Muscle layer of duodenum (tissue), 2 donors: ENCODE results near the gene ANKFN1.

ENCODE experiments used
- H3K27ac ChIP-seq: one replicate; pipeline ENCODE4 v1.7.0; 2013; ENCODE audit warnings: mild to moderate bottlenecking, low read length
- H3K27me3 ChIP-seq: one replicate; pipeline ENCODE4 v1.7.0; 2013; ENCODE audit warnings: low read depth, mild to moderate bottlenecking, control low read depth, low read length
- H3K36me3 ChIP-seq, 2 donors: one replicate each; pipeline ENCODE4 v1.7.0; 2013; ENCODE audit warnings: low read length in 2 of 2, control low read depth in 1 of 2, mild to moderate bottlenecking in 1 of 2; ENCODE audit not compliant: insufficient read depth in 2 of 2, control insufficient read depth in 1 of 2
- H3K4me1 ChIP-seq, 2 donors: one replicate each; pipeline ENCODE4 v1.7.0; 2013; ENCODE audit warnings: low read length in 2 of 2, mild to moderate bottlenecking in 2 of 2, control low read depth in 1 of 2, moderate library complexity in 1 of 2; ENCODE audit not compliant: insufficient read depth in 2 of 2, control insufficient read depth in 1 of 2
- H3K4me3 ChIP-seq, 2 donors: one replicate each; pipeline ENCODE4 v1.7.0; 2013; ENCODE audit warnings: low read length in 2 of 2, low read depth in 1 of 2, mild to moderate bottlenecking in 1 of 2
- H3K9me3 ChIP-seq, 2 donors: one replicate each; pipeline ENCODE4 v1.7.0; 2013; ENCODE audit warnings: low read length in 2 of 2, control low read depth in 1 of 2, mild to moderate bottlenecking in 1 of 2; ENCODE audit not compliant: control insufficient read depth in 1 of 2
- donor health status: healthy.

The ANKFN1 gene

GRCh38 chr17:56514264-56514663 lies 361.0 kb downstream of the ANKFN1 start:
- no peak overlapping the region for H3K4me3 ChIP-seq
- H3K27me3 ChIP-seq: no peaks in the 10 kb centered on the region
- H3K9me3 ChIP-seq: no peaks in the 10 kb centered on the region
- H3K36me3 ChIP-seq: no peaks in the 10 kb centered on the region
- H3K27ac ChIP-seq: no peak overlapping the region
- H3K4me1 ChIP-seq: no peaks in the 10 kb centered on the region

GRCh38 chr17:56514899-56515298 lies 361.6 kb downstream of the ANKFN1 start:
- H3K4me3 ChIP-seq: no peak overlapping the region
- H3K27ac ChIP-seq: no peak overlapping the region
- H3K27me3 ChIP-seq: no peaks in the 10 kb centered on the region
- H3K36me3 ChIP-seq: no peaks in the 10 kb centered on the region
- H3K4me1 ChIP-seq: no peaks in the 10 kb centered on the region
- H3K9me3 ChIP-seq: no peaks in the 10 kb centered on the region

- no peaks in the 10 kb centered on the region for H3K9me3 ChIP-seq
- no peak overlapping the region for H3K4me3 ChIP-seq
- H3K4me1 ChIP-seq: no peaks in the 10 kb centered on the region
- H3K36me3 ChIP-seq: no peaks in the 10 kb centered on the region
- H3K27me3 ChIP-seq: no peaks in the 10 kb centered on the region
- no peak overlapping the region for H3K27ac ChIP-seq
These were observed 368.3 kb downstream of the ANKFN1 start for GRCh38 chr17:56521414-56522141.

GRCh38 chr17:56523042-56523441 lies 369.8 kb downstream of the ANKFN1 start:
- Histone ChIP-seq H3K4me1 (no peaks in the 10 kb centered on the region), H3K36me3 (no peaks in the 10 kb centered on the region), H3K9me3 (no peaks in the 10 kb centered on the region), H3K27ac (no peak overlapping the region), H3K4me3 (no peak overlapping the region), H3K27me3 (no peaks in the 10 kb centered on the region)

- no peak overlapping the region for H3K27ac ChIP-seq
- H3K9me3 ChIP-seq: no peaks in the 10 kb centered on the region
- no peaks in the 10 kb centered on the region for H3K36me3 ChIP-seq
- H3K4me3 ChIP-seq: no peak overlapping the region
- no peaks in the 10 kb centered on the region for H3K4me1 ChIP-seq
- no peaks in the 10 kb centered on the region for H3K27me3 ChIP-seq
These were observed 375.4 kb downstream of the ANKFN1 start for GRCh38 chr17:56528696-56529095.

GRCh38 chr17:56532926-56533325 lies 379.7 kb downstream of the ANKFN1 start:
- Histone ChIP-seq H3K4me1 (no peaks in the 10 kb centered on the region), H3K27ac (no peak overlapping the region), H3K4me3 (no peak overlapping the region), H3K36me3 (no peaks in the 10 kb centered on the region), H3K9me3 (no peaks in the 10 kb centered on the region), H3K27me3 (no peaks in the 10 kb centered on the region)

- H3K4me3 ChIP-seq: no peak overlapping the region
- H3K27ac ChIP-seq: no peak overlapping the region
- H3K36me3 ChIP-seq: no peaks in the 10 kb centered on the region
These were observed 383.5 kb downstream of the ANKFN1 start for GRCh38 chr17:56536766-56537165.

GRCh38 chr17:56540836-56541235 lies 387.6 kb downstream of the ANKFN1 start:
- Histone ChIP-seq H3K27me3 (no peaks in the 10 kb centered on the region), H3K4me1 (no peaks in the 10 kb centered on the region), H3K4me3 (no peak overlapping the region), H3K9me3 (no peaks in the 10 kb centered on the region), H3K36me3 (no peaks in the 10 kb centered on the region), H3K27ac (no peak overlapping the region)

More at GRCh38 chr17:56536766-56537165, 383.5 kb downstream of the ANKFN1 start:
- H3K9me3 ChIP-seq: no peaks in the 10 kb centered on the region
- no peaks in the 10 kb centered on the region for H3K27me3 ChIP-seq
- H3K4me1 ChIP-seq: no peaks in the 10 kb centered on the region

GRCh38 chr17:56543280-56543679 lies 390.0 kb downstream of the ANKFN1 start:
- no peaks in the 10 kb centered on the region for H3K27me3 ChIP-seq
- no peaks in the 10 kb centered on the region for H3K4me1 ChIP-seq
- no peak overlapping the region for H3K27ac ChIP-seq
- no peaks in the 10 kb centered on the region for H3K9me3 ChIP-seq
- no peaks in the 10 kb centered on the region for H3K36me3 ChIP-seq
- no peak overlapping the region for H3K4me3 ChIP-seq

GRCh38 chr17:56545106-56545505 lies 391.8 kb downstream of the ANKFN1 start:
- no peaks in the 10 kb centered on the region for H3K27me3 ChIP-seq
- H3K36me3 ChIP-seq: no peaks in the 10 kb centered on the region
- H3K4me3 ChIP-seq: no peak overlapping the region
- no peak overlapping the region for H3K27ac ChIP-seq
- H3K9me3 ChIP-seq: peaks cover 0 to 6% of the 10 kb centered on the region in 2 donors
- no peaks in the 10 kb centered on the region for H3K4me1 ChIP-seq

GRCh38 chr17:56545930-56546329 lies 392.7 kb downstream of the ANKFN1 start:
- Histone ChIP-seq H3K4me1 (no peaks in the 10 kb centered on the region), H3K36me3 (no peaks in the 10 kb centered on the region), H3K4me3 (no peak overlapping the region), H3K27ac (no peak overlapping the region), H3K9me3 (peaks cover 0 to 7% of the 10 kb centered on the region in 2 donors), H3K27me3 (no peaks in the 10 kb centered on the region)

- no peak overlapping the region for H3K27ac ChIP-seq
- no peaks in the 10 kb centered on the region for H3K27me3 ChIP-seq
- peaks cover 0 to 13% of the 10 kb centered on the region in 2 donors for H3K9me3 ChIP-seq
- H3K4me3 ChIP-seq: no peak overlapping the region
- no peaks in the 10 kb centered on the region for H3K36me3 ChIP-seq
- H3K4me1 ChIP-seq: no peaks in the 10 kb centered on the region
These were observed 395.4 kb downstream of the ANKFN1 start for GRCh38 chr17:56548661-56549060.
